ENCODE measurements around the gene AQP12A.

Gene AQP12A

DNA sequence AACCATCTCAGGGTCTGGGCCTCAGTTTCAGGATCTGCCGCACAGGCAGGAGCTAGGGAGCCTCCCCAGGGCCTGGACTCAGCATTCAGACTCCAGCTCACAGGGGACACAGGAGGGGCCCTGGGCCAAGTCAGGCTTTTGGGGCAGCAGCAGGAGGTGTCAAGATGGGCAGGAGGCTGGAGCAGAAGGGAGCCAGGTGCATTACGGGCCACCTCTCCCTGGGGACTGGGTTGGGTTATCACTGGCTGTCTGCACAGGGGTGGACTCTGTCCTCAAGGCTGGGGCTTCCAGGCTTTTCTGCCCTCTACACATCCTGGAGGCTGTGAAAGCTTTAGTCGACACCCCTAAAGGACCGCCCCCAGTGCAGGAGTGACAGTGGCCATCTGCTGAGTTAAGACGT lies 20.0 kb downstream of the AQP12A start:
- Histone ChIP-seq H2AFZ (ENCODE audit: low read depth, low read length) (no peak overlapping the region), H3K36me3 (ENCODE audit: insufficient read depth, low read length) (peaks cover 2% of the 10 kb centered on the region), H3K9me3 (ENCODE audit: low read length) (peaks cover 3% of the 10 kb centered on the region), H3K4me1 (ENCODE audit: insufficient read depth, low read length) (no peaks in the 10 kb centered on the region), H3K27me3 (ENCODE audit: insufficient read depth, low read length) (peaks cover 8% of the 10 kb centered on the region), H3K4me3 (ENCODE audit: low read length) (no peak overlapping the region)

DNA sequence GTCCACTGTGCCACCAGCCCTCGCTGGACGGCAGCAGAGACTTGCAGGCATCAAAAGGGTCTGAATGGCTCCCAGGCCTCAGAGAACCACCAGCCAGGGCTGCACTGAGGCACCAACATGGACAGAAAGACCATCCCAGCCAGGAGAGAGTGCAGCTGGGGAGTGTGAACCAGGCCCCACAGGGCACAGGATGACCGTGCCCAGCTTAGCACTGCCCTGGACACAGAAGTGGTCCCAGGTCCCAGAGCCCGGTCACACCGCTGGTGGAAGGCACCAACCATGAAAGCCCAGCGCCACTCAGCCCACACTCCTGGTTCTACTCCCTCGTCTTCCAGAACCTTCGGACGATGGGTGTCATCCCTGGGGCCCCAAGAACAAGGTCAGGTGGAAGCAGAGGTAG lies 20.5 kb downstream of the AQP12A start:
- no peaks in the 10 kb centered on the region for H3K4me1 ChIP-seq (ENCODE audit: insufficient read depth, low read length)
- H3K4me3 ChIP-seq (ENCODE audit: low read length) = no peak overlapping the region
- peaks cover 5% of the 10 kb centered on the region for H3K36me3 ChIP-seq (ENCODE audit: insufficient read depth, low read length)
- peaks cover 3% of the 10 kb centered on the region for H3K9me3 ChIP-seq (ENCODE audit: low read length)
- H3K27me3 ChIP-seq (ENCODE audit: insufficient read depth, low read length) = peaks cover 5% of the 10 kb centered on the region
- H2AFZ ChIP-seq (ENCODE audit: low read depth, low read length) = no peak overlapping the region

DNA sequence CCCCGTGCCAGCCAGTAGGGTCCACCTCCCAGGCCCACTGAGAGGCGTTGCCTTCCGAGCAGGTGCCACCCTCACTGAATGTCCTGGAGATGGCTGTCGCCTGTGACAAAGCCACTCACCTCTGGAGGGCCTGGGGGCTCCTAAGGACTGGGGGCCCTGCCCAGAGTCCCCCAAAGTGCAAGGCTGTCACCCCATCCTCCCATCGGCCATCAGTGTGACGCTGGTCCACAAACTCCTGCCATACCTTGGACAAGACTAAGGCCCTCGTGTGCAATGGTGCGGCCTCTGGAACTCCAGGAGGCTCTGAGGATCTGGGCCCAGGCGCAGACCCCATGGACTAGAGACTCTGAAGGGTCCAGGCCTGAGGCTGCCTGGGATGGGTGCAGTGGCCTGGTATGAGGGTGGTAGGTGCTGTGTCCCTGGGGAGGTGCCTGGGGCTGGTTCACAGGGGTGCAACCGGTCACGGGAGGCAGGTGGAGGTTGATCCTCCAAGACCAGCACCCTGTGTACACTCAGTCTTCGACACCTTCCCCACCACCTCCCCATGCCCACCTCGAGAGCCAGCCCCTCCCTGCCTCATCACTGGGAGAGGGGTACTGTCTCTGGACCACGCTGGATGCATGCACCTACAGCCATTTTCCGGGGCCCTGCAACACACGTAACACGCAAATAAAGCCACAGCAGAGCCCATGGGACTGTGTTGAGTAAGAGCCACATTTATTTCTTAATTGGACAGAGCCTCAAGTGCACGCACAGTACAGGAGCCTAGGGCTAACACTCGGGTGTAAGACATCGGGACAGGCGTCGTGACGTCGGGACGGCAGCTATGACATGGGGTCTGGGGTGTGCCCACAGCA lies 21.6 kb downstream of the AQP12A start:
- Histone ChIP-seq H3K4me1 (ENCODE audit: insufficient read depth, low read length) (no peaks in the 10 kb centered on the region), H3K27me3 (ENCODE audit: insufficient read depth, low read length) (no peaks in the 10 kb centered on the region)

DNA sequence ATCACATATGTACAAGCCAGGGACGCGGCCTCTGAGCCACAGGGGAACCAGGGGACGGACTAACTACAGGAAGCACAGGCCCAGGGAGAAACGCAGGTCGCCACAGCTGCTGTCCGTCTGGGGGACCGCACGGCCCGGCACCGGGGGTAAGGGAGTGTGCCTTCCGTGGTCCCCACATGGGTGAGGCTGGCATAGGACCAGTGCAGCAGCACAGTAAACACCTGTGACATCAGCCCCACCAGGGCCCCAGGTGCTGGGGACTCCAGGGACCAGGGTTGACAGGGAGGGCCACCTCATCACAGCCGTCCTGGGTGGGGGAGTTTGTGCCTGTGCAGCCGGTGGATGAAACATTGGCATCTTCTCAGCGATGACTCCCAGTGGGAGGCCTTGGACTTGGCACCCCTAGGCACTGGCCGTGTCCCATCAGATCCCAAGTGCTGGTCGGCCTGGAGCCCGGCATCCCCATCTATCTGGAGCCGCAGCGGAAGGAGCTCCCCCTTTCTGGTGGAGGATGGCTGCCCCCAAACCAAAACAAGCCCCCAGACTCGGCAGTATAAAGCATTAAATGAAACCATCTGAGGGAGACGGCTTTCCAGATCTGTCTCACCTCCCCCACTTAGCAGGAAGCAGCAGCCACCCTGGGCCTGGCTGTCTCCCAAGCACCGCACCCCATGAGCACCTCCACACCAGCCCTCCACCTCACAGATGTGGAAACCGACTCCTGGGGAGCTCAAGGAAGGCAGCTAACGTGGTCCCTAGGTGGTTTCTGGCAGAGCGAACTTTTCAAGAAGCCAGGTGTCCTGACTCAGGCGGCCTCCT lies 22.5 kb downstream of the AQP12A start:
- Histone ChIP-seq H3K4me3 (ENCODE audit: low read length) (no peak overlapping the region), H2AFZ (ENCODE audit: low read depth, low read length) (no peak overlapping the region), H3K27me3 (ENCODE audit: insufficient read depth, low read length) (no peaks in the 10 kb centered on the region), H3K9me3 (ENCODE audit: low read length) (peaks cover 3% of the 10 kb centered on the region), H3K36me3 (ENCODE audit: insufficient read depth, low read length) (peaks cover 20% of the 10 kb centered on the region), H3K4me1 (ENCODE audit: insufficient read depth, low read length) (no peaks in the 10 kb centered on the region)

More for the DNA sequence above, 21.6 kb downstream of the AQP12A start:
- peaks cover 3% of the 10 kb centered on the region for H3K9me3 ChIP-seq (ENCODE audit: low read length)
- peaks cover 16% of the 10 kb centered on the region for H3K36me3 ChIP-seq (ENCODE audit: insufficient read depth, low read length)
- H2AFZ ChIP-seq (ENCODE audit: low read depth, low read length) = no peak overlapping the region
- no peak overlapping the region for H3K4me3 ChIP-seq (ENCODE audit: low read length)

DNA sequence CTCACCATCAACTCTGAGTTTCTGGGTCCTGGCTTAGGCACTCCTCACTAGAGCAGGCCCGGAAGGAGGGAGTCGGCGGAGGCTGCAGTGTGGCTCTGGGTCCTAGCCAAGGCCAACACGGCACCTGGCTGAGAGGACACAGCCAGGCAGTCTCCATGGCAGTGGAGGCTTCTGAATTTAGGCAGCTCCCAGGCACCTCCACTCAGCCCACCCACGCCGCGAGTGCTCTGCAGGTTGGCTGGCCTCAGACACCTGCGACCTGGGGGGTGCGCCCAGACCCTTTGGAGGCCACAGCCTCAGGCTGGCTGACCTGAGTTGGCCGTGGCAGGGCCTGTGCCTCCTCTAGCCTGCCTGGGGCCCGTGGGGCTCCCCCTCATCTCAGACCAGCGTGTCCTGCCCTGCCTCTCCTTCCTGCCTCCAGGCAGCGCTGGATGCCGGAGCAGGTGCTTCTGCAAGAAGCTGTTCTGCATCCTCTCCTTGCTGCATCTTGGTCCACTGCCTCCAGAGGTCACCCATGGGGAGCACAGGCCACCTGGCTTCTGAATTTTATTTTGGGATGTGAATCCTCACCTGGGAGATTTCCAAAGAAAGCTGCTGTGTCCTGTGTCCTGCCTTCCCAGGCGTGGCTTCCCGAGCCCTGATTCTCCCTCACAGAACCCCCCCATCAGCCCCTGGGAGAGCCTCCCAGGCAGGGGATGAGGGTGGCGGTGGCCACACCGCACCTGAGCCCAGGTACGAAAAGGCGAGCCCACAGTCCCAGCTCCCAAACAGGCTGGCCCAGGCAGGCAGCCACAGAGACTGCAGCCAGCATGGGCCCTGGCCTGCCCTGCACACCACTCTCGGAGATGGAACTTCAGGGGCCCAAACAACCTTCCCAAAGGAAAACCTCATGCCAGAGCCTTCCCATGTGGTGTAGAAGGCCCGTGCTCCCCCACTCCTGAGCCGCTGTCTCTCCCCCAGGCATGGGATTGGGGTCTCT lies 23.4 kb downstream of the AQP12A start:
- H3K9me3 ChIP-seq (ENCODE audit: low read length) = no peaks in the 10 kb centered on the region
- H3K4me1 ChIP-seq (ENCODE audit: insufficient read depth, low read length) = no peaks in the 10 kb centered on the region
- H3K36me3 ChIP-seq (ENCODE audit: insufficient read depth, low read length) = peaks cover 27% of the 10 kb centered on the region
- H3K27me3 ChIP-seq (ENCODE audit: insufficient read depth, low read length) = no peaks in the 10 kb centered on the region
- H2AFZ ChIP-seq (ENCODE audit: low read depth, low read length) = no peak overlapping the region
- H3K4me3 ChIP-seq (ENCODE audit: low read length) = no peak overlapping the region

DNA sequence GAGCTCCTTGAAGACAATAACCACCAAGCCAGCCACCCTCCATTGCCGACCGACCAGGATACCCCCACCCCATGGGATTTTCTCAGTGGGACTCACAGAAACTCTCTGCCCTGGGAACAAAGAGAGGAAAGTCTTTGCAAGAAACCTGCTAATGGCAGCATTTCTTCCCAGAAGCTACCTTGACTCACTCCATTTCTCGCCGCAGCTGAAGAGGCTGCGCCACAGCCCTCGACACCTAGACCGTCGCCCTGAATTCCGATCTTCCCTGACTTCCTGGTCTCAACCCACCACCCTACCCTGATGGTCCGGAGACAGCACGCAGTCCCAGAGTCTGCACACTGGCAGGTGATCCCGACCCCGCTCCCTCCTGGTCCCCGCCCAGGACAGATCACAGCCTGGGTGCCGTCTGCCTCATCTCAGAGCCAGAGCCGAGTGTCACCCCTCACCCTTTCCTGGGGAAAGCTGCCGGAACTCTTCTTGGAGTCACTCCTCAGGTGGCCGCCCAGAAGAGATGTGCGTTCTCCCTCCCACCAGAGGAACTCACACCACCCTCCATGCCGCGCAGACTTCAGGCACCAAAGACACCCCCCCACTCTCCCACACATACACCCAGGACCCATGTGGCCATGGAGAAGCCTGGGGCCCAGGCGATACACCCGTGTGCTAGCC lies 24.6 kb downstream of the AQP12A start:
- Histone ChIP-seq H3K36me3 (ENCODE audit: insufficient read depth, low read length) (peaks cover 33% of the 10 kb centered on the region), H3K4me1 (ENCODE audit: insufficient read depth, low read length) (no peaks in the 10 kb centered on the region), H3K9me3 (ENCODE audit: low read length) (no peaks in the 10 kb centered on the region), H3K27me3 (ENCODE audit: insufficient read depth, low read length) (no peaks in the 10 kb centered on the region), H3K4me3 (ENCODE audit: low read length) (no peak overlapping the region), H2AFZ (ENCODE audit: low read depth, low read length) (no peak overlapping the region)

DNA sequence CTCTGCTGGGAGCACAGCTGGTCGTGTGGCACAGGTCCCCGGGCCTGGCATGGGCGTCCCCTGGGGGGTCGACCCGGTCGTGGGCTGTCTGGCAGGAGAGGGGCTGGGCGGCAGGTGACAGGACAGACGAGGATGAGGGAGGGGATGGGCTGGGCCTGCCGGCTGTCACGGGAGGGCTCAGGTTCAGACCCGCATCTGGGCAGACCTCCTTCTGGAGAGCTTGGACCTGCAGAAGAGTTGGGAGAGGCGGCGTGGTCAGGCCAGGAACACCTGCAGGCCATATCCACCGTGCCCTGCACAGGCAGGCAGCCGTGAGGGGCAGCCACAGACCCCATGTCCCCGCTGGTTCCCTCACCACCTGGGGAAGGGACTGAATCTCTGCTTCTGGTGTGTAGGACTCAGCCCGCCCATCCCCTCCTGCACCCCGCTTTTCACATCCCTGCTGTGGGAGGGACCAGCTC lies 25.5 kb downstream of the AQP12A start:
- no peak overlapping the region for H3K4me3 ChIP-seq (ENCODE audit: low read length)
- H3K27me3 ChIP-seq (ENCODE audit: insufficient read depth, low read length) = no peaks in the 10 kb centered on the region
- peaks cover 41% of the 10 kb centered on the region for H3K36me3 ChIP-seq (ENCODE audit: insufficient read depth, low read length)
- no peaks in the 10 kb centered on the region for H3K4me1 ChIP-seq (ENCODE audit: insufficient read depth, low read length)
- no peaks in the 10 kb centered on the region for H3K9me3 ChIP-seq (ENCODE audit: low read length)
- no peak overlapping the region for H2AFZ ChIP-seq (ENCODE audit: low read depth, low read length)

DNA sequence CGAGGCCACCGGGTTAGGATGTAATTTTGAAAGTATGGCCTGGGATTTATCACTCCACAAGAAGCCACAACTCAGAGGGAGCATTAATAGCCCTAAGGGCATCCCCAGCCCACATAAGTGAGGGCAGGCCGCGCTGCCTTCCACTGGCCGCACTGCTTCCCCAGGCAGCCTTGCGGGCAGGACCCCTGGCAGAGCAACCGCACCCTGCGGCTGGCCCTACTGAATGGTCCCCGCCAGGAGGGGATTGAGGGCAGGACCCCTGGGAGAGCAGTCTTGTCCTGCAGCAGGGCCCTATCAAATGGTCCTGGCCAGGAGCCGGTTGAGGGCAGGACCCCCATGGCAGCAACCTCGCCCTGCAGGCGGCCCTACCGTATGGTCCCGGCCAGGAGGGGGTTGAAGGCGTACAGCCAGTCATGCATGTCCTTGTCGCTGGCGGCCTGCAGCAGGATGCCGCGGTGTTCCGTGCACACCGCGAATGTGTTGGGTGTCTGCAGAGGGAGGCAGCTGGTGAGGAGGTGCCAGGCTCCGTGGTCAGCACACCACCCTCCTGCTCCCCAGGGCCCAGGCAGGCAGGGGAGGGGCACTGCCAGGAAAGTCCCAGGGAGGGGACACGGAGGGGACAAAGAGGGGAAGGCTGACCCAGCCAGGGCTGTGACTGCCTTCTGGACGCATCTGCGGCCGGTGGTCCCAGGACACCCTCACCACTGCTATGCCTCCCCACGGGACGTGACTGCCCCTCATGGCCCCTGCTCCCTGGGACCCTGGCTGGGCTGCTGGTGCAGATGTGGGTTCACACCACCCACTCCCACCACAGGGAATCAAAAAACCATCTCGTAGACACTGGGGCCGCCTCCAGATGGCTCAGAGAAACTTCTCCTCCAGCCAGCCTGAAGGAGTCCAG lies 26.3 kb downstream of the AQP12A start:
- peaks cover 46% of the 10 kb centered on the region for H3K36me3 ChIP-seq (ENCODE audit: insufficient read depth, low read length)
- H3K27me3 ChIP-seq (ENCODE audit: insufficient read depth, low read length) = no peaks in the 10 kb centered on the region
- no peak overlapping the region for H2AFZ ChIP-seq (ENCODE audit: low read depth, low read length)
- no peaks in the 10 kb centered on the region for H3K9me3 ChIP-seq (ENCODE audit: low read length)
- no peaks in the 10 kb centered on the region for H3K4me1 ChIP-seq (ENCODE audit: insufficient read depth, low read length)
- H3K4me3 ChIP-seq (ENCODE audit: low read length) = no peak overlapping the region

DNA sequence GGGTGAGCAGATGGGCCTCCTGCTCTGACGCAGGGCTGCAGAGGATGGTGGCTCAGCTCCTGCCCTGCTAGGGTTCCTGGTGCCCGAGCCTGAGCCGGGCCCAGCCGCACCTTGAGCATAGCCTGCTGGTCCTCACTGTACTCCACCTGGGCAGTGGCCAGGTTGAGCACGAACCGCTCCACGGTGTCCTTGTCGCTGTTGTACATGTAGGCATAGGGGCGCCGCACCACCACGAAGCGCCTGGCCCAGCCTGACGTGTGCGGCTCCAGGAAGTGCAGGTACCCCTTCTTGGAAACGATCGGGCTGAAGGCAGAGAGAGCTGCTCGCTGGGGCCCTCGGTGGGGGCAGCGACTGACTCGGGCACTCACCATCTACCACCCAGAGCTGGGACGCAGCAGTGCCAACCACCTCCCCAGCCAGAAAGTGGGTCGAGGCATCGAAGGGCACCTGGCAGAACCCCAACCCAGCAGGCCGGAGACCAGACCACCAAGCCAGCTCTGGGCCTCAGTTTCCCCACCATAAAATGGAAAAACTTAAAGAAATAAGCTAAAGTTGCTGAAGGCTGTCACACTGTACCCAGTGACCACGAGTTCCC lies 27.3 kb downstream of the AQP12A start:
- Histone ChIP-seq H3K4me3 (ENCODE audit: low read length) (no peak overlapping the region), H2AFZ (ENCODE audit: low read depth, low read length) (no peak overlapping the region), H3K27me3 (ENCODE audit: insufficient read depth, low read length) (no peaks in the 10 kb centered on the region), H3K9me3 (ENCODE audit: low read length) (no peaks in the 10 kb centered on the region), H3K4me1 (ENCODE audit: insufficient read depth, low read length) (no peaks in the 10 kb centered on the region), H3K36me3 (ENCODE audit: insufficient read depth, low read length) (peaks cover 55% of the 10 kb centered on the region)

DNA sequence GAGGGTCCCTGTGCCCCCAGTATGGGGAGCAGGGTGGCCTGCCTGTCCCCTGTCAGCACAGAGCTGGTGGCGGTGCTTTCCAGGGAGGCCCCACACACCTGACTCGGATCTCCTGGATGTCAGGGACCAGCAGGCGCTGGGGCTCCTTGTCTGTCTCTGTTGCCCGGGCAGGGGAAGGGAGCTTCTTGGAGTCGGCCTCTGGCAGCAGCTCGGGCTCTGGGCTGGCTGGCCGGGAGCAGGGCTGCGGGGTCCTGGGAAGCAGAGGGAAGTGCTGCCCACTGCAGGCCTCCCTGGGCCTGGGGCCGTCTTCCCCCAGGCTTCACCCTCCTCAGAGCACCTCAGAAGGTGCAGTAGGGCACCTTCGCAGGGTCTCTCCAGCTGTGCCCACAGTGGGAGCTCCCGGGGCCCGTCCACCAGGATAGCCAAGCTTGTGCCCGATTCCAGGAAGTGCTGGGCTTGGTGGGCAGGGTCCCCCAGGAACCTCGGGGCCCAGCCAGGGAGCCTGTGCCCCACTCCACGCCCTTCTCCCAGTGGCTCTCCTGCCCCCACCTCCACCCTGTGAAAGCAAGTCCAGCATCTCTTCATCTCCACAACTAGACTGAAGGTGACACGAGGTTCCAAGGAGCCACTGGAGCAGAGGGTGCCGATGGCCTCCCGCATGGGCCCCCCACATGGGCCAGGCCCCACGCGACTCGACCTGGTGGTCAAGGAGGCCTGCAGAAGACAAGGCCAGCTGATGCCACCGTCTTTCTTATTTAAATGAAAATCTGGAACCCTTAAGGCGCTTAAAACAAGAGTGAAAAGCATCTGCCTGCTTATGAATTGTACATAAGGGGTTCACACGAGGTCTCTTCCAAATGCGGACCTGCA lies 28.2 kb downstream of the AQP12A start:
- peaks cover 61% of the 10 kb centered on the region for H3K36me3 ChIP-seq (ENCODE audit: insufficient read depth, low read length)
- H3K27me3 ChIP-seq (ENCODE audit: insufficient read depth, low read length) = no peaks in the 10 kb centered on the region
- H2AFZ ChIP-seq (ENCODE audit: low read depth, low read length) = no peak overlapping the region
- no peak overlapping the region for H3K4me3 ChIP-seq (ENCODE audit: low read length)
- H3K4me1 ChIP-seq (ENCODE audit: insufficient read depth, low read length) = no peaks in the 10 kb centered on the region
- no peaks in the 10 kb centered on the region for H3K9me3 ChIP-seq (ENCODE audit: low read length)
